Measurements from ENCODE around the gene SLC9A9.

DNA sequence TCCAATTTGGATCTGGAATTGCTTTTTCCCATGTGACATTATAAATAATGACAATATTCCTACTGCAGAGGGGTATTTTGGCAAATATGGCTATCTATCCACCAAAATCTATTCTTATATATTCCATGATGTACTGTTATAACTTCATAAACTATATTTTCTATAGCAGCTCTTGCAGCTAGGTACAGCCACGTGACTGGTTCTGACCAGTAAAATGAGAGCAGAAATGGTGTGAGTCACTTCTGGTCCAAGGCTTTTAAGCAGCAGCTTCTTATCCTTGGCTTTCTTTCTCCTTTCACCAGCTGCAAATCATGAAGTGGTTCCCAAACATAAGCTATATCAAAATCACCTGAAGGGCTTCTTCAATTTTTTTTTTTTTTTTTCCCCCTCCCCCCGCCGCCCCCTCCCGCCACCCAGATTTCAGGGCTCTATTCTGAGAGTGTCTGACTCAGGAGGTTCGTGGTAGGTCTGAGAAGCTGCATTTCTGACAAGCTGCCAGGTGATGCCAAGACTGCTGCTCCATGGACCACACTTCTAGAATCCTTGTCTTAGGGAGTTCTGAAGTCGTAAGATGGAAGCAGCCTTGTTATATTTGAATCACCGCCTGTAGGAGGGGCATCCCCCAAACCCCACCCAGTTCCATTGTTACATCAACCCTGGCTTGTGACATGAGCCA is 371.2 kb downstream of the SLC9A9 start:
- TF ChIP-seq POLR2A (IDR thresholded peaks at IDR 0.05) = no peak
- TF ChIP-seq, protein P1, sequence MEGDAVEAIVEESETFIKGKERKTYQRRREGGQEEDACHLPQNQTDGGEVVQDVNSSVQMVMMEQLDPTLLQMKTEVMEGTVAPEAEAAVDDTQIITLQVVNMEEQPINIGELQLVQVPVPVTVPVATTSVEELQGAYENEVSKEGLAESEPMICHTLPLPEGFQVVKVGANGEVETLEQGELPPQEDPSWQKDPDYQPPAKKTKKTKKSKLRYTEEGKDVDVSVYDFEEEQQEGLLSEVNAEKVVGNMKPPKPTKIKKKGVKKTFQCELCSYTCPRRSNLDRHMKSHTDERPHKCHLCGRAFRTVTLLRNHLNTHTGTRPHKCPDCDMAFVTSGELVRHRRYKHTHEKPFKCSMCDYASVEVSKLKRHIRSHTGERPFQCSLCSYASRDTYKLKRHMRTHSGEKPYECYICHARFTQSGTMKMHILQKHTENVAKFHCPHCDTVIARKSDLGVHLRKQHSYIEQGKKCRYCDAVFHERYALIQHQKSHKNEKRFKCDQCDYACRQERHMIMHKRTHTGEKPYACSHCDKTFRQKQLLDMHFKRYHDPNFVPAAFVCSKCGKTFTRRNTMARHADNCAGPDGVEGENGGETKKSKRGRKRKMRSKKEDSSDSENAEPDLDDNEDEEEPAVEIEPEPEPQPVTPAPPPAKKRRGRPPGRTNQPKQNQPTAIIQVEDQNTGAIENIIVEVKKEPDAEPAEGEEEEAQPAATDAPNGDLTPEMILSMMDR (IDR thresholded peaks at IDR 0.05) = no peak
